ENCODE results near the gene KANSL1. TPM values are rescaled to one million over a fixed set of nuclear protein-coding genes. Genes with fewer than 3 reads are reported as not detected.
A peak's percentile ranks its signal among the peaks of the same experiment; 100 is the strongest.

Gene KANSL1
- total RNA-seq, 1 donor from 2014 or later: 152 TPM

DNA sequence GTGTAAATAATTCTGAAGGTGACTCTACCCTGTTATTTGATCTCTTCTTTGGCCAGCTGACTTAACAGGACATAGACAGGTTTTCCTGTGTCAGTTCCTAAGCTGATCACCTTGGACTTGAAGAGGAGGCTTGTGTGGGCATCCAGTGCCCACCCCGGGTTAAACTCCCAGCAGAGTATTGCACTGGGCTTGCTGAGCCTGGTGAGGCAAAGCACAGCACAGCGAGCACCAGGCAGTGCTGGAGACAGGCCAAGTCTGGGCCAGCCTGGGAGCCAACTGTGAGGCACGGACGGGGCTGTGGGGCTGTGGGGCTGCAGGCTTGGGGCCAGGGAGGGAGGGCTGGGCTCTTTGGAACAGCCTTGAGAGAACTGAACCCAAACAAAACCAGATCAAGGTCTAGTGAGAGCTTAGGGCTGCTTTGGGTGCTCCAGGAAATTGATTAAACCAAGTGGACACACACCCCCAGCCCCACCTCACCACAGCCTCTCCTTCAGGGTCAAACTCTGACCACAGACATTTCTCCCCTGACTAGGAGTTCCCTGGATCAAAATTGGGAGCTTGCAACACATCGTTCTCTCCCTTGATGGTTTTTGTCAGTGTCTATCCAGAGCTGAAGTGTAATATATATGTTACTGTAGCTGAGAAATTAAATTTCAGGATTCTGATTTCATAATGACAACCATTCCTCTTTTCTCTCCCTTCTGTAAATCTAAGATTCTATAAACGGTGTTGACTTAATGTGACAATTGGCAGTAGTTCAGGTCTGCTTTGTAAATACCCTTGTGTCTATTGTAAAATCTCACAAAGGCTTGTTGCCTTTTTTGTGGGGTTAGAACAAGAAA lies 189.1 kb downstream of the KANSL1 start:
- CTCF ChIA-PET: interaction anchor here (0.7 to 7.4 kb wide), 14 partner anchors 9 to 283 kb away, joined by 3 to 67 read pairs (median 4); partner anchors contain the start of gene KANSL1
- no peak for TF ChIP-seq CTCF (IDR thresholded peaks at IDR 0.05)
- intact Hi-C loops (cut with micrococcal nuclease): loop anchor here (1.0 to 5.0 kb wide), 5 partner anchors 23 to 209 kb away; partner anchors contain the start of gene KANSL1
- no peak overlapping the region for H3K27ac Mint-ChIP-seq
- H3K4me3 Mint-ChIP-seq: no peak overlapping the region
- POLR2A ChIA-PET: no interaction called here
- peaks cover 2% of the 10 kb centered on the region for H3K4me1 Mint-ChIP-seq
- ATAC-seq (ENCODE audit: low read depth): no peak
- H3K36me3 Mint-ChIP-seq (ENCODE audit: low read depth): no peaks in the 10 kb centered on the region
- no peaks in the 10 kb centered on the region for H3K9me3 Mint-ChIP-seq
- H3K27me3 Mint-ChIP-seq: no peaks in the 10 kb centered on the region
- DNase-seq: no peak

GRCh38 chr17:46002973-46003316 lies 190.3 kb downstream of the KANSL1 start:
- POLR2A ChIA-PET: no interaction called here
- CTCF ChIA-PET: interaction anchor here (1.1 to 7.4 kb wide), 9 partner anchors 12 to 284 kb away, joined by 3 to 67 read pairs (median 8); partner anchors contain the start of gene KANSL1

DNA sequence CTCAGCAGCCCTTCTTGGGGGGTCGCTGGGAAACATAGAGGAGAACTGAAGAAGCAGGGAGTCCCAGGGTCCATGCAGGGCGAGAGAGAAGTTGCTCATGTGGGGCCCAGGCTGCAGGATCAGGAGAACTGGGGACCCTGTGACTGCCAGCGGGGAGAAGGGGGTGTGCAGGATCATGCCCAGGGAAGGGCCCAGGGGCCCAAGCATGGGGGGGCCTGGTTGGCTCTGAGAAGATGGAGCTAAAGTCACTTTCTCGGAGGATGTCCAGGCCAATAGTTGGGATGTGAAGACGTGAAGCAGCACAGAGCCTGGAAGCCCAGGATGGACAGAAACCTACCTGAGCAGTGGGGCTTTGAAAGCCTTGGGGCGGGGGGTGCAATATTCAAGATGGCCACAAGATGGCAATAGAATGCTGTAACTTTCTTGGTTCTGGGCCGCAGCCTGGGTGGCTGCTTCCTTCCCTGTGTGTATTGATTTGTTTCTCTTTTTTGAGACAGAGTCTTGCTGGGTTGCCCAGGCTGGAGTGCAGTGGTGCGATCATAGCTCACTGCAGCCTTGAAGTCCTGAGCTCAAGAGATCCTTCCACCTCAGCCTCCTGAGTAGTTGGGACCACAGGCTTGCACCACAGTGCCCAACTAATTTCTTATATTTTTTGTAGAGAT lies 190.8 kb downstream of the KANSL1 start:
- Mint-ChIP-seq H3K27me3 (no peaks in the 10 kb centered on the region), H3K9me3 (no peaks in the 10 kb centered on the region), H3K36me3 (ENCODE audit: low read depth) (no peaks in the 10 kb centered on the region), H3K4me3 (no peak overlapping the region), H3K4me1 (peaks cover 2% of the 10 kb centered on the region), H3K27ac (no peak overlapping the region)
- intact Hi-C loops (cut with micrococcal nuclease): loop anchor here (2.0 to 5.0 kb wide), 4 partner anchors 24 to 210 kb away; partner anchors contain the start of gene KANSL1
- ATAC-seq (ENCODE audit: low read depth) (peak; percentile 95), DNase-seq (peak; percentile 60)
- ChIA-PET CTCF (interaction anchor here (0.6 to 7.4 kb wide), 11 partner anchors 12 to 284 kb away, joined by 3 to 67 read pairs (median 6); partner anchors contain the start of gene KANSL1), POLR2A (interaction anchor here (1.9 kb wide), 1 partner anchor 18 kb away, joined by 4 read pairs; no protein-coding TSS in a partner anchor)
- peak; percentile 74 for TF ChIP-seq CTCF (IDR thresholded peaks at IDR 0.05)

More at GRCh38 chr17:46002973-46003316, 190.3 kb downstream of the KANSL1 start:
- ATAC-seq (ENCODE audit: low read depth) (no peak), DNase-seq (no peak)
- H3K36me3 Mint-ChIP-seq (ENCODE audit: low read depth): no peaks in the 10 kb centered on the region
- H3K27me3 Mint-ChIP-seq: no peaks in the 10 kb centered on the region
- no peak overlapping the region for H3K4me3 Mint-ChIP-seq
- intact Hi-C loops (cut with micrococcal nuclease): loop anchor here (1.0 to 5.0 kb wide), 5 partner anchors 24 to 210 kb away; partner anchors contain the start of gene KANSL1
- H3K4me1 Mint-ChIP-seq: peaks cover 2% of the 10 kb centered on the region
- no peak for TF ChIP-seq CTCF (IDR thresholded peaks at IDR 0.05)
- no peak overlapping the region for H3K27ac Mint-ChIP-seq
- no peaks in the 10 kb centered on the region for H3K9me3 Mint-ChIP-seq

DNA sequence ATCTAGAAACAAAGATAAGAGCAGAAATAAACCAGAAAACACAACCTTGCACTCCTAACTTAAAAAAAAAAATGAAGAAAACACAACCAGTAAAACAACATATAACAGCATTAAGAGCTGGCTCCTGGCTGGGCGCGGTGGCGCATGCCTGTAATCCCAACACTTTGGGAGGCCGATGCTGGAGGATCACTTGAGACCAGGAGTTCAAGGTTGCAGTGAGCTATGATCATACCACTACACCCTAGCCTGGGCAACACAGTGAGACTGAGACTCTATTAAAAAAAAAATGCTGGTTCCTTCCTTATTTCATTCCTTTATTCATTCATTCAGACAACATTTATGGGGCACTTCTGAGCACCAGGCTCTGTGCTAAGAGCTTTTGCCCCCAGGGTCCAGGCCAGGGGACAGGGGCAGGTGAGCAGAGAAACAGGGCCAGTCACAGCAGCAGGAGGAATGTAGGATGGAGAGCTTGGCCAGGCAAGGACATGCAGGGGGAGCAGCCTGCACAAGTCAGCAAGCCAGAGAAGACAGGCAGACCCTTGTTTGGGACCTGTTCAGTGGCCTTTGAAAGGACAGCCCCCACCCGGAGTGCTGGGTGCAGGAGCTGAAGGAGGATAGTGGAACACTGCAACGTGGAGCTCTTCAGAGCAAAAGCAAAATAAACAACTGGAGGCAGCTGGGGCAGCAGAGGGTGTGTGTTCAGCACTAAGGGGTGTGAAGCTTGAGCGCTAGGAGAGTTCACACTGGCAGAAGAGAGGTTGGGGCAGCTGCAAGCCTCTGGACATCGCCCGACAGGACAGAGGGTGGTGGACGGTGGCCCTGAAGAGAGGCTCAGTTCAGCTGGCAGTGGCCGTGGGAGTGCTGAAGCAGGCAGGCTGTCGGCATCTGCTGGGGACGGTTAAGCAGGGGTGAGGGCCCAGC lies 191.6 kb downstream of the KANSL1 start:
- no peak for TF ChIP-seq CTCF (IDR thresholded peaks at IDR 0.05)
- Mint-ChIP-seq H3K36me3 (ENCODE audit: low read depth) (no peaks in the 10 kb centered on the region), H3K27ac (no peak overlapping the region), H3K4me3 (no peak overlapping the region), H3K4me1 (peaks cover 2% of the 10 kb centered on the region), H3K27me3 (no peaks in the 10 kb centered on the region), H3K9me3 (no peaks in the 10 kb centered on the region)
- intact Hi-C loops (cut with micrococcal nuclease): loop anchor here (2.0 to 5.0 kb wide), 4 partner anchors 25 to 211 kb away; partner anchors contain the start of gene KANSL1
- DNase-seq (no peak), ATAC-seq (ENCODE audit: low read depth) (no peak)
- CTCF ChIA-PET: interaction anchor here (0.6 to 7.4 kb wide), 10 partner anchors 19 to 285 kb away, joined by 3 to 67 read pairs (median 7); partner anchors contain the start of gene KANSL1
- POLR2A ChIA-PET: interaction anchor here (1.9 kb wide), 1 partner anchor 18 kb away, joined by 4 read pairs; no protein-coding TSS in a partner anchor

Measured in activated B cell treated with CpG ODN at 0.5 μM for 24 hours (primary cell).